HG02588 (cell line): Measurements from ENCODE around the gene PKD1L1.
A peak's percentile ranks its signal among the peaks of the same experiment; 100 is the strongest.
"Not testable (repeated sequence)": the region's sequence is repeated elsewhere in the genome, so short reads cannot be mapped to it uniquely, and the experiment has no call there.

Source experiments
- ATAC-seq: cut with Tn5 transposase; IDR thresholded peaks from one replicate; pipeline ENCODE4 v1.9.1; 2021; ENCODE audit warnings: mild to moderate bottlenecking, moderate library complexity; ENCODE audit not compliant: unreplicated experiment

PKD1L1 gene

GRCh38 chr7:47948141-47948790, at the start of gene PKD1L1:
Gene PKD1L1, minus strand, starts transcription at chr7:47948466. Its CDS starts 26 bp downstream, at chr7:47948440.
- ATAC-seq, result no peak

GRCh38 chr7:47992446-47992845, 44.2 kb upstream of the PKD1L1 start:
- no peak for ATAC-seq

- ATAC-seq, result peak; percentile 100
Measured at GRCh38 chr7:47991741-47992311, 43.6 kb upstream of the PKD1L1 start.

- no peak for ATAC-seq
Measured at GRCh38 chr7:47991270-47991669, 43.0 kb upstream of the PKD1L1 start.

- no peak for ATAC-seq
Measured at GRCh38 chr7:47990592-47990991, 42.3 kb upstream of the PKD1L1 start.

- ATAC-seq, result not testable (repeated sequence)
Measured at GRCh38 chr7:47989607-47990400, 41.5 kb upstream of the PKD1L1 start.

GRCh38 chr7:47988496-47989386, 40.5 kb upstream of the PKD1L1 start:
- no peak for ATAC-seq

- no peak for ATAC-seq
Measured at GRCh38 chr7:47982610-47983009, 34.3 kb upstream of the PKD1L1 start.

- not testable (repeated sequence) for ATAC-seq
Measured at GRCh38 chr7:47980648-47981047, 32.4 kb upstream of the PKD1L1 start.

- ATAC-seq, result no peak
Measured at GRCh38 chr7:47979832-47980181, 31.5 kb upstream of the PKD1L1 start.

- ATAC-seq, result peak; percentile 99
Measured at GRCh38 chr7:47979145-47979831, 31.0 kb upstream of the PKD1L1 start, which contains the start of gene HUS1. Gene HUS1, minus strand, starts transcription at chr7:47979615. Its CDS starts 96 bp downstream, at chr7:47979519.

GRCh38 chr7:47978790-47979144, 30.5 kb upstream of the PKD1L1 start:
- no peak for ATAC-seq

GRCh38 chr7:47973739-47974138, 25.5 kb upstream of the PKD1L1 start:
- no peak for ATAC-seq

- ATAC-seq, result no peak
Measured at GRCh38 chr7:47970761-47971160, 22.5 kb upstream of the PKD1L1 start.

- ATAC-seq, result peak; percentile 79
Measured at GRCh38 chr7:47968847-47969774, 20.8 kb upstream of the PKD1L1 start.

GRCh38 chr7:47967708-47968107, 19.4 kb upstream of the PKD1L1 start:
- no peak for ATAC-seq

GRCh38 chr7:47967123-47967522, 18.9 kb upstream of the PKD1L1 start:
- ATAC-seq, result no peak

- no peak for ATAC-seq
Measured at GRCh38 chr7:47965456-47965855, 17.2 kb upstream of the PKD1L1 start.

GRCh38 chr7:47962262-47962661, 14.0 kb upstream of the PKD1L1 start:
- no peak for ATAC-seq
